Duodenal mucosa (tissue), 2 donors: ENCODE measurements around the gene ZFYVE1.
"Not testable (repeated sequence)": the region's sequence is repeated elsewhere in the genome, so short reads cannot be mapped to it uniquely, and the experiment has no call there.

Source experiments
- H3K27ac ChIP-seq: one replicate; pipeline ENCODE4 v1.7.0; 2013; ENCODE audit warnings: low read depth, low read length
- H3K27me3 ChIP-seq, 2 donors: one replicate each; pipeline ENCODE4 v1.7.0; 2013; ENCODE audit warnings: low read length in 2 of 2, control low read depth in 1 of 2; ENCODE audit not compliant: insufficient read depth in 2 of 2, control insufficient read depth in 1 of 2
- H3K36me3 ChIP-seq, 2 donors: one replicate each; pipeline ENCODE4 v1.7.0; 2013; ENCODE audit warnings: low read length in 2 of 2, control low read depth in 1 of 2; ENCODE audit not compliant: insufficient read depth in 2 of 2, control insufficient read depth in 1 of 2
- H3K4me1 ChIP-seq, 2 donors: one replicate each; pipeline ENCODE4 v1.7.0; 2013; ENCODE audit warnings: low read length in 2 of 2, control low read depth in 1 of 2; ENCODE audit not compliant: insufficient read depth in 2 of 2, control insufficient read depth in 1 of 2
- H3K4me3 ChIP-seq, 2 donors: one replicate each; pipeline ENCODE4 v1.7.0; 2013; ENCODE audit warnings: low read length in 2 of 2, low read depth in 1 of 2
- H3K9ac ChIP-seq, 2 donors: one replicate each; pipeline ENCODE4 v1.7.0; 2013; ENCODE audit warnings: low read length in 2 of 2, low read depth in 1 of 2
- H3K9me3 ChIP-seq, 2 donors: one replicate each; pipeline ENCODE4 v1.7.0; 2013; ENCODE audit warnings: low read length in 2 of 2, control low read depth in 1 of 2; ENCODE audit not compliant: control insufficient read depth in 1 of 2

ZFYVE1 gene

DNA sequence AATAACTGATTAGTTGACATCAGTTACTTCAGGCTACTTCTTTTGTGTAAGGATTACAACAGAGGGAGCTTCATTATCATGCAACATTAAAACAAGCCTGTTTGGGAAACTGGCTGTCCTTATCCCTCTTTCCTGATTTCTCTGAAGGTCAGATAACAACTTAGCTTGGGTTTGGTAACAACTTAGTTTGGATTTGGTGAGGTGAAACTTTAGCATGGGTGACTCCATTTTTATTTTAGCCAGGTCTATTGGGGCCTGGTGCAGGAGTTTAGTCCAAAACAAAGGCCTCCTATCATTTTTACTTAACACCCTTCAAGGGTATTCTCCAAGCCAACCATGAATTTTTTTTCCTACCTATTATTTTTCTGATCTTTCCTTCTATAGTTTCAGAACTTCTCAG is 1.1 kb upstream of the ZFYVE1 start:
- H3K4me3 ChIP-seq: no peak overlapping the region

DNA sequence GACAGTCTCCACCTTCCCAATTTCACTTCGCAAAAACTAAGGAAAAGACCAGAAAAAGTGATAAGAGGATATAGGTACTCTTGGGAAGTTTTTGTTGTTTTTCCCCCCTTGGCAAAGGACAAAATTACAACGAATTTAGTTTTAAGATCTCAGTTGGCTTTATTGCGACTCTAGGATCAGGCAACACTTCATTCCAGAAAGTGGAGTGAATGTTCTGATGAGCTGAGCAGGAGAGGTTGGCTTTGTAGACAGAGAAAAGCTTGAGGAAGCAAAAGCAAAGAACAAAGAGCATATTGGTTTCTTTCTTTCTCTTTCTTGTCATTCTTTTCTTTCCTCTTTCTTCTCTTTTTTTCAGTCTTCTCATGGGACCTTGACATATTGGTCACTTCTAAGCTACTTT is 640 bp upstream of the ZFYVE1 start:
- H3K27ac ChIP-seq: no peak overlapping the region
- H3K9me3 ChIP-seq: no peaks in the 10 kb centered on the region
- H3K9ac ChIP-seq: no peak overlapping the region
- no peaks in the 10 kb centered on the region for H3K27me3 ChIP-seq
- H3K4me1 ChIP-seq: peaks cover 0 to 14% of the 10 kb centered on the region in 2 donors
- H3K36me3 ChIP-seq: peaks cover 0 to 12% of the 10 kb centered on the region in 2 donors
- H3K4me3 ChIP-seq: peak overlapping the region; percentile 67 to 82

More for the DNA sequence above, 1.1 kb upstream of the ZFYVE1 start:
- no peak overlapping the region for H3K27ac ChIP-seq
- no peaks in the 10 kb centered on the region for H3K9me3 ChIP-seq
- peaks cover 0 to 14% of the 10 kb centered on the region in 2 donors for H3K4me1 ChIP-seq
- H3K27me3 ChIP-seq: no peaks in the 10 kb centered on the region
- H3K9ac ChIP-seq: no peak overlapping the region
- peaks cover 0 to 12% of the 10 kb centered on the region in 2 donors for H3K36me3 ChIP-seq

DNA sequence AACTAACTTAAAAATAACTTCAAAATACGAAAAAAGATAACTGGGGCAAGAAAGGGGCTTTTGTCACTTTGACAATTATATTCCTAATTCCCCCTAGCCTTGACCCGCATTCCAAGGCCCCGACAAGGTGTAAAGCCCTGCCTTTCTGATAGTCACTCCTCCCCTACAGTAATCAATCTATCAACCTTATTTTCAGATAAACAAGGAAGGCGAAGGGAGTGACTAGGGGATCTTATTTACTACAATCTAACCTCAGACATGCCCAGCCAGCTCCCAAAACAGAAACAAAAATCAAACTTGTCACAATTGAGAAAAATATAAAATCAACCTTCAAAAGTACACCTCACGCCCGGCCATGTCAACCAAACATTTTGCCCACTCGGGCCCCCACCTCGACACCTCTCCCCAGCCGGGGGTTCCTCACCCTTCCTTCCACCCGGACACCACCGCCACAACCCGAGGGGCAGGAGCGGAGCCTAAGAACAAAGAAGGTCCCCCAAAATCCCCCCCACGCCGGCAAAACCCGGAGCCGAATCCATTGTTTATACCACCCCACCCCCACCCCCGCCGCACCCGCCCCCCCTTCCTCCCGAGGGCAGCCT is 562 bp downstream of the ZFYVE1 start:
- peaks cover 0 to 12% of the 10 kb centered on the region in 2 donors for H3K36me3 ChIP-seq
- peak overlapping the region; percentile 90 for H3K27ac ChIP-seq
- H3K9ac ChIP-seq: peak overlapping the region; percentile 72 to 86
- H3K27me3 ChIP-seq: no peaks in the 10 kb centered on the region
- no peaks in the 10 kb centered on the region for H3K9me3 ChIP-seq
- peaks cover 6 to 14% of the 10 kb centered on the region in 2 donors for H3K4me1 ChIP-seq
- peak overlapping the region; percentile 82 to 94 for H3K4me3 ChIP-seq

DNA sequence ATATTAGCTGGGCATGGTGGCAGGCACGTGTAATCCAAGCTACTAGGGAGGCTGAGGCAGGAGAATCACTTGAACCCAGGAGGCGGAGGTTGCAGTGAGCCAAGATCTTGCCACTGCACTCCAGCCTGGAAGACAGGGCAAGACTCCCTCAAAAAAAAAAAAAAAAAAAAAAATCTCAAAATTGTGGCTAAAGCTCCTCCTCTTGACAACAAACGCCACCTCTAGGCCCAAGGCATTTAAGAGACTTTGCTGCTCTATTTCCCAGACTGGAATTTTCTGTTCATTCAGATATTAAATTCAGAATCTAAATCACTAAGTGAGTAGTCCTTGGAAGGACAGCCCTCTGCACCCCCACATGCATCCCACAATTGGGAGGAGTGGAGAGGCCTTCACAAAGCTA is 1.4 kb downstream of the ZFYVE1 start:
- H3K4me3 ChIP-seq: peak overlapping the region in 1 of 2 donors; percentile 82
- H3K9ac ChIP-seq: no peak overlapping the region
- peaks cover 0 to 12% of the 10 kb centered on the region in 2 donors for H3K36me3 ChIP-seq

DNA sequence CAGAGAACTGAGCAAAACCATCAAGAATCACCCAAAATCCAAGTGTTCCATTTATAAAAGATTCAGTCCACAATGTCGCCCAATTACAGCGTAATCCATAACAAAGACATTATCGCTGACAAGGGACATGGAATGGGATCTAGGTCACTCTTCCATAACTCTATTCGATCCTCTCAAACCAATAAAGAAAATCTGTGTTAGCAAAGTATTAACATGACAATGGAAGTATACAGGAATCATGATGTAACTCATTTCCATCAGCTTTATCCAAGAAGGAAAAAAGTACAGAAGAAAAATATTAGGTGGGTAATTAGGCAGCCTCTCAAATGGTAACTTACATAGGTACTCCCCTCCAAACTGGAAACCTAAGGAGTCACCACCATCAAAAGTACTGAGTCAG is 4.9 kb downstream of the ZFYVE1 start:
- Histone ChIP-seq H3K36me3 (peaks cover 0 to 12% of the 10 kb centered on the region in 2 donors), H3K4me1 (peaks cover 6 to 14% of the 10 kb centered on the region in 2 donors), H3K27ac (no peak overlapping the region), H3K9me3 (no peaks in the 10 kb centered on the region), H3K4me3 (no peak overlapping the region), H3K27me3 (no peaks in the 10 kb centered on the region), H3K9ac (no peak overlapping the region)

More for the DNA sequence above, 1.4 kb downstream of the ZFYVE1 start:
- no peaks in the 10 kb centered on the region for H3K27me3 ChIP-seq
- peaks cover 6 to 14% of the 10 kb centered on the region in 2 donors for H3K4me1 ChIP-seq
- no peak overlapping the region for H3K27ac ChIP-seq
- H3K9me3 ChIP-seq: no peaks in the 10 kb centered on the region

DNA sequence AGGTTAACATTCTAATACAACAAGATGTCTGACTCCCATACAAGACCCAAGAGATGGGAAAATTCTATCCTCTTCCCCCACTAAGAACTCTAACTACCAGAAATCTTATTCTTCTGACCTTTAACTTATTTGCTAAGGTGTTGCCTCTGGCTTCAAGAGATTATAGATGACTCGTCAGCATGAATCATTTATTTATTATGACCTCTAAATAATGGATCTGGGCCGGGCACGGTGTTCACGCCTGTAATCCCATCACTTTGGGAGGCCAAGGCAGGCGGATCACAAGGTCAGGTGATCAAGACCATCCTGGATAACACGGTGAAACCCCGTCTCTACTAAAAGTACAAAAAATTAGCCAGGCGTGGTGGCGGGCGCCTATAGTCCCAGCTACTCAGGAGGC is 10.9 kb downstream of the ZFYVE1 start:
- H3K4me1 ChIP-seq, H3K27ac ChIP-seq, H3K27me3 ChIP-seq, H3K9ac ChIP-seq, H3K4me3 ChIP-seq, H3K36me3 ChIP-seq, H3K9me3 ChIP-seq: not testable (repeated sequence)

DNA sequence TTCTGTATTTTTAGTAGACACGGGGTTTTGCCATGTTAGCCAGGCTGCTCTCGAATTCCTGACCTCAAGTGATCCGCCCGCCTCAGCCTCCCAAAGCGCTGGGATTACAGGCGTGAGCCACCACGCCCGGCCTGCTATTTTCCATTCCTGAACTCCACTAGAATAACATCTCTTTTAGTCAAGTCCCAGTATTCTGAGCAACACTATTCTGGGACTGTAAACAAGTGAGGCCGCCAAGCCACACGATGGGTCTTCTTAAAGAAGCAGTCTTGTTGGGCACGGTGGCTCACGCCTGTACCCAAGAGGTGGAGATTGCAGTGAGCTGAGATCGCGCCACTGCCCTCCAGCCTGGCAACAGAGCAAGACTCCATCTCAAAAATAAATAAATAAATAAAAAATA is 11.4 kb downstream of the ZFYVE1 start:
- H3K4me1 ChIP-seq, H3K9me3 ChIP-seq, H3K36me3 ChIP-seq, H3K27ac ChIP-seq, H3K27me3 ChIP-seq, H3K4me3 ChIP-seq, H3K9ac ChIP-seq: not testable (repeated sequence)

DNA sequence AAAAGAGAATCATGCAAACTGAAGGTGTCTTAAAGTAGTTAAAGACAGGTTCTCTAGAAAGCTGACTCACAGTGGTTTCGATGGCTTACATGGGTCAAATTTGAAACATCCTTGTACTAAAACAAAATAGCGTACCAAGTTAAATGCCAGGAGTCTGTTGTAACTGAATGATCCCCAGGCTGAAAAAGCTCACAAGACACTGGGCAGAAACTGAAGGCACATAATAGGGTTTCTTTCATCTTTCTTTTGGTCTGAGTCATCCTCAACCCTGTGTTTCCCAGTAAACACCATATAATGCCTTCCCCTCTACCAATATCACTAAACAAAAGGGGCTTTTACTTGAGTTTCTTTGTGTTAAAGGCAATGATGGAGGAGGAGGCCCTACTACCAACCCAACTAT is 12.8 kb downstream of the ZFYVE1 start:
- Histone ChIP-seq H3K4me1 (no peaks in the 10 kb centered on the region), H3K9ac (no peak overlapping the region), H3K9me3 (no peaks in the 10 kb centered on the region), H3K27ac (no peak overlapping the region), H3K27me3 (no peaks in the 10 kb centered on the region), H3K36me3 (peaks cover 0 to 7% of the 10 kb centered on the region in 2 donors), H3K4me3 (no peak overlapping the region)

DNA sequence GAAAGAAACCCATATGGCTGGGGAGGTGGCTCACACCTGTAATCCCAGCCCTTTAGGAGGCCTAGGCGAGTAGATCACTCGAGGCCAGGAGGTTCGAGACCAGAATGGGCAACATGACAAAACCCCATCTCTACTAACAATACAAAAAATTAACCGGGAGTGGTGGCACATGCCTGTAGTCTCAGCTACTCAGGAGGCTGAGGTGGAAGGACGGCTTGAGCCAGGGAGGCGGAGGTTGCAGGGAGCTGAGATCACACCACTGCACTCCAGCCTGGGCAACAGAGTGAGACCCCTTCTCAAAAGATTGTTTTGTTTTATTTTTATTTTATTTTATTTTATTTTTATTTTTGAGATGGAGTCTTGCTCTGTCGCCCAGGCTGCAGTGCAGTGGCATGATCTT is 15.7 kb downstream of the ZFYVE1 start:
- not testable (repeated sequence) for H3K9me3 ChIP-seq, H3K4me1 ChIP-seq, H3K27me3 ChIP-seq, H3K9ac ChIP-seq, H3K4me3 ChIP-seq, H3K27ac ChIP-seq
- peaks cover 5 to 12% of the 10 kb centered on the region in 2 donors for H3K36me3 ChIP-seq

DNA sequence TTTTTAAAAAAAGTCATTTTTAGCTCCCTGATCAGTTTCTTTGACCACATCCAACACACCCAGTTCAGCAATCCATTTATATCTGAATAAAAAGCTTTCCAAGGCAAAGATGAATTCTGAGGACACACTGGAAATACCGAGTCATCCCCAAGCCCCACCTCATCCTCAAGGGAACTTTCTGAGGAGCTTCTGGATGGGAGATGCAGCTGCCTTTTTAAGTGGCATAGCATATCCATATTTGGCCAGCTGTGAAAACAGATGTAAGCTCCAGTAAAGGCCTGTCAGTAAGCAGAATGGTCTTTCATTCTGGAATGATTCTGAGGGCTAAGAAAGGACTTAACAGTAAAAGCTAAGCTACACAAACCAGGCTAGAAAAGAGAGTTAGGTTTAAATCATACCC is 18.4 kb downstream of the ZFYVE1 start:
- H3K4me1 ChIP-seq: peaks cover 0 to 3% of the 10 kb centered on the region in 2 donors
- H3K4me3 ChIP-seq: no peak overlapping the region
- no peak overlapping the region for H3K9ac ChIP-seq
- peaks cover 10 to 25% of the 10 kb centered on the region in 2 donors for H3K36me3 ChIP-seq
- H3K27ac ChIP-seq: no peak overlapping the region
- no peaks in the 10 kb centered on the region for H3K27me3 ChIP-seq
- no peaks in the 10 kb centered on the region for H3K9me3 ChIP-seq
